OCI-LY1 (cell line): ENCODE measurements around the gene TNIP1.

ENCODE experiments used
- EZH2 ChIP-seq: fragments of 200-600 bp; sonication (generic), shearing (Covaris generic); IDR thresholded peaks from 2 replicates; pipeline ENCODE4 v1.8.0; 2017; ENCODE audit warnings: borderline replicate concordance, mixed run types, mild to moderate bottlenecking, antibody characterized with exemption, low read length, moderate library complexity, mixed read lengths
- TF ChIP-seq, protein P1 (sequence below): fragments of 200-600 bp; sonication (generic), shearing (Covaris generic); IDR thresholded peaks from 2 replicates; pipeline ENCODE4 v1.5.1; 2017; ENCODE audit warnings: mild to moderate bottlenecking, antibody characterized with exemption, low read length, moderate library complexity, mixed read lengths

GRCh38 chr5:151070449-151070848 lies 10.4 kb downstream of the TNIP1 start:
- TF ChIP-seq, protein P1, sequence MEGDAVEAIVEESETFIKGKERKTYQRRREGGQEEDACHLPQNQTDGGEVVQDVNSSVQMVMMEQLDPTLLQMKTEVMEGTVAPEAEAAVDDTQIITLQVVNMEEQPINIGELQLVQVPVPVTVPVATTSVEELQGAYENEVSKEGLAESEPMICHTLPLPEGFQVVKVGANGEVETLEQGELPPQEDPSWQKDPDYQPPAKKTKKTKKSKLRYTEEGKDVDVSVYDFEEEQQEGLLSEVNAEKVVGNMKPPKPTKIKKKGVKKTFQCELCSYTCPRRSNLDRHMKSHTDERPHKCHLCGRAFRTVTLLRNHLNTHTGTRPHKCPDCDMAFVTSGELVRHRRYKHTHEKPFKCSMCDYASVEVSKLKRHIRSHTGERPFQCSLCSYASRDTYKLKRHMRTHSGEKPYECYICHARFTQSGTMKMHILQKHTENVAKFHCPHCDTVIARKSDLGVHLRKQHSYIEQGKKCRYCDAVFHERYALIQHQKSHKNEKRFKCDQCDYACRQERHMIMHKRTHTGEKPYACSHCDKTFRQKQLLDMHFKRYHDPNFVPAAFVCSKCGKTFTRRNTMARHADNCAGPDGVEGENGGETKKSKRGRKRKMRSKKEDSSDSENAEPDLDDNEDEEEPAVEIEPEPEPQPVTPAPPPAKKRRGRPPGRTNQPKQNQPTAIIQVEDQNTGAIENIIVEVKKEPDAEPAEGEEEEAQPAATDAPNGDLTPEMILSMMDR: no peak
- no peak for TF ChIP-seq EZH2
